Keratinocyte (primary cell): Measurements from ENCODE around the gene GARS1. TPM values are rescaled to one million over a fixed set of nuclear protein-coding genes. Genes with fewer than 3 reads are reported as not detected.

Experiments
- DNase-seq: peaks from one replicate; pipeline ENCODE4 v3.0.0-alpha.2; 2011; ENCODE audit warnings: low read depth, missing footprints, low spot score
- FAIRE-seq: peaks from 2 replicates; lab custom pipeline; 2011; peaks lifted over from hg19 to GRCh38; lab: Jason Lieb, UNC
- H2AFZ ChIP-seq: 2 replicates; pipeline ENCODE4 v1.6.0; 2012; ENCODE audit warnings: low read length, control low read depth, inconsistent platforms; ENCODE audit not compliant: control insufficient read depth
- H3K27ac ChIP-seq: 2 replicates; pipeline ENCODE4 v1.5.1; 2011; ENCODE audit warnings: low read length; ENCODE audit not compliant: control insufficient read depth, insufficient read depth
- H3K27me3 ChIP-seq: 3 replicates; pipeline ENCODE4 v1.6.0; 2011; ENCODE audit warnings: low read length; ENCODE audit not compliant: control insufficient read depth, insufficient read depth; ENCODE audit errors: extremely low read depth
- H3K36me3 ChIP-seq, 2 experiments: 2 replicates in 1 of 2; 3 replicates in 1 of 2; pipeline ENCODE4 v1.5.1; 2011; ENCODE audit warnings: low read length in 2 of 2, mild to moderate bottlenecking in 1 of 2; ENCODE audit not compliant: control insufficient read depth in 2 of 2, insufficient read depth in 2 of 2; ENCODE audit errors: extremely low read depth in 1 of 2
- H3K4me1 ChIP-seq: 3 replicates; pipeline ENCODE4 v1.5.1; 2011; ENCODE audit warnings: low read length; ENCODE audit not compliant: control insufficient read depth, insufficient read depth; ENCODE audit errors: extremely low read depth
- H3K4me2 ChIP-seq: 3 replicates; pipeline ENCODE4 v1.6.0; 2011; ENCODE audit warnings: low read depth, low read length; ENCODE audit not compliant: control insufficient read depth, insufficient read depth; ENCODE audit errors: extremely low read depth
- H3K4me3 ChIP-seq, 3 experiments: fragments of 200-600 bp in 1 of 3; sonication (generic) in 1 of 3; 2 replicates in 2 of 3; 3 replicates in 1 of 3; pipeline ENCODE4 v1.5.1; 2011 to 2016; ENCODE audit warnings: low read length in 3 of 3, mild to moderate bottlenecking in 3 of 3, control low read depth in 2 of 3, inconsistent platforms in 1 of 3, low read depth in 1 of 3, mixed read lengths in 1 of 3, mixed run types in 1 of 3, moderate library complexity in 1 of 3; ENCODE audit not compliant: control insufficient read depth in 2 of 3, insufficient read depth in 2 of 3; ENCODE audit errors: extremely low read depth in 1 of 3
- H3K79me2 ChIP-seq: 2 replicates; pipeline ENCODE4 v1.6.0; 2012; ENCODE audit warnings: low read length; ENCODE audit not compliant: control insufficient read depth, insufficient read depth
- H3K9ac ChIP-seq: 3 replicates; pipeline ENCODE4 v1.6.0; 2011; ENCODE audit warnings: low read length; ENCODE audit not compliant: control insufficient read depth, insufficient read depth; ENCODE audit errors: extremely low read depth
- H3K9me1 ChIP-seq: 3 replicates; pipeline ENCODE4 v1.6.0; 2011; ENCODE audit warnings: low read length; ENCODE audit not compliant: control insufficient read depth, insufficient read depth; ENCODE audit errors: extremely low read depth
- H3K9me3 ChIP-seq: 2 replicates; pipeline ENCODE4 v1.5.1; 2012; ENCODE audit warnings: low read depth, low read length; ENCODE audit not compliant: control insufficient read depth
- H4K20me1 ChIP-seq: 3 replicates; pipeline ENCODE4 v1.6.0; 2011; ENCODE audit warnings: low read length; ENCODE audit not compliant: control insufficient read depth, insufficient read depth; ENCODE audit errors: extremely low read depth
- EZH2 ChIP-seq: IDR thresholded peaks from one replicate; pipeline ENCODE4 v1.6.1; 2012; ENCODE audit warnings: inconsistent platforms, mild to moderate bottlenecking, low read length, moderate library complexity
- dilution Hi-C: fragments of 300-500 bp; cut with MboI; formaldehyde crosslinking; loops from one replicate; pipeline ENCODE4 v1.7.0; 2020; ENCODE audit warnings: low sequenced_read_pairs; ENCODE audit not compliant: extremely low pct_ligation_motif_present
- polyA plus RNA-seq, 5 experiments: library from polyadenylated mRNA; depleted of rRNA in 3 of 5; stranded (reverse) in 3 of 5; stranded (forward) in 1 of 5; unstranded in 1 of 5; fragments of >200 nt; gene quantifications; 1 replicate in 1 of 5; 2 replicates in 3 of 5; 3 replicates in 1 of 5; pipeline versions ENCODE4 v1.2.1 to v1.2.3, GENCODE V29; 2011 to 2012; ENCODE audit warnings: missing spikeins in 2 of 5, low read depth in 1 of 5, low replicate concordance in 1 of 5
- TF ChIP-seq, protein P1 (sequence below), 3 experiments: IDR thresholded peaks in 1 of 3; conservative IDR thresholded peaks in 1 of 3; optimal IDR thresholded peaks in 1 of 3; 2 replicates in 2 of 3; 3 replicates in 1 of 3; pipeline versions ENCODE3 to v1.5.1; 2011; ENCODE audit warnings: low read length in 3 of 3, mild to moderate bottlenecking in 3 of 3, moderate library complexity in 2 of 3, control low read depth in 1 of 3, inconsistent platforms in 1 of 3; ENCODE audit not compliant: insufficient read depth in 2 of 3; ENCODE audit errors: extremely low read depth in 1 of 3

The GARS1 gene
- polyA plus RNA-seq, 1 donor (not counting 4 experiments of a cell fraction or from before 2014, with no cell fraction given): 411 TPM

DNA sequence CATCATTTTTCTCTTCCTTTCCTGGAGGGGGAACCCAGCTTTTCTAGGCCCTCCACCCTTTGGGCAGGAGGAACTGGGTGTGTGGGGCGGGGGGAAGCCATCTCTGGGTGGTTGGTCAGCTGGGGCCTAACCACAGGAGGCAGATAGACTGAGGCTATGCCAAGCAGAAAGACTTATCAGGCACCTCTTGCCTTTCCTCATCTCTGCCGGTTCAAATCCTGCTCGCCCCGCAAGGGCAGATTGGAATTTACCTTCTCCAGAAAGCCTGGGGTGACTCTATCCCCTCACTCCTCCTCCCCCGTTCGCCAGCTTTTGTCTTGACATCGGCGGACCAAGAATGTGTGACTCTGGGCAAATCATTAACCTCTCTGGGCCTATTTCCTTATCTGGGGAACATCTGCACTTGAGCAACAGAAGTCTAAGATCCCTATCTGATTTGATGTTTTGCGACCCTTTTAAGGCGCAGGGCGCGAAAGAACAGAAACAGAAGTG, 584 bp upstream of the GARS1 start:
- TF ChIP-seq, protein P1, sequence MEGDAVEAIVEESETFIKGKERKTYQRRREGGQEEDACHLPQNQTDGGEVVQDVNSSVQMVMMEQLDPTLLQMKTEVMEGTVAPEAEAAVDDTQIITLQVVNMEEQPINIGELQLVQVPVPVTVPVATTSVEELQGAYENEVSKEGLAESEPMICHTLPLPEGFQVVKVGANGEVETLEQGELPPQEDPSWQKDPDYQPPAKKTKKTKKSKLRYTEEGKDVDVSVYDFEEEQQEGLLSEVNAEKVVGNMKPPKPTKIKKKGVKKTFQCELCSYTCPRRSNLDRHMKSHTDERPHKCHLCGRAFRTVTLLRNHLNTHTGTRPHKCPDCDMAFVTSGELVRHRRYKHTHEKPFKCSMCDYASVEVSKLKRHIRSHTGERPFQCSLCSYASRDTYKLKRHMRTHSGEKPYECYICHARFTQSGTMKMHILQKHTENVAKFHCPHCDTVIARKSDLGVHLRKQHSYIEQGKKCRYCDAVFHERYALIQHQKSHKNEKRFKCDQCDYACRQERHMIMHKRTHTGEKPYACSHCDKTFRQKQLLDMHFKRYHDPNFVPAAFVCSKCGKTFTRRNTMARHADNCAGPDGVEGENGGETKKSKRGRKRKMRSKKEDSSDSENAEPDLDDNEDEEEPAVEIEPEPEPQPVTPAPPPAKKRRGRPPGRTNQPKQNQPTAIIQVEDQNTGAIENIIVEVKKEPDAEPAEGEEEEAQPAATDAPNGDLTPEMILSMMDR (optimal IDR thresholded peaks at IDR 0.05 in 1 of 3, IDR thresholded peaks at IDR 0.05 in 1 of 3, conservative IDR thresholded peaks at IDR 0.05 in 1 of 3; ENCODE audit: extremely low read depth in 1 of 3, insufficient read depth in 2 of 3, low read length in 3 of 3): no peak
- TF ChIP-seq EZH2: no peak
- FAIRE-seq (no peak), DNase-seq (no peak)
- dilution Hi-C loops: no loop called here
- peaks cover 16% of the 10 kb centered on the region for H4K20me1 ChIP-seq
- peaks cover 16% of the 10 kb centered on the region for H3K4me1 ChIP-seq
- H3K36me3 ChIP-seq: peaks cover 2 to 16% of the 10 kb centered on the region in 2 experiments
- peak overlapping the region; percentile 97 for H3K4me2 ChIP-seq
- peak overlapping the region; percentile 86 to 96 (median 93) for H3K4me3 ChIP-seq
- H3K79me2 ChIP-seq: peaks cover 68% of the 10 kb centered on the region
- peak overlapping the region; percentile 93 for H3K9ac ChIP-seq
- H2AFZ ChIP-seq: peak overlapping the region; percentile 95
- peak overlapping the region; percentile 91 for H3K27ac ChIP-seq
- no peaks in the 10 kb centered on the region for H3K27me3 ChIP-seq
- H3K9me1 ChIP-seq: no peaks in the 10 kb centered on the region
- H3K9me3 ChIP-seq: no peaks in the 10 kb centered on the region

DNA sequence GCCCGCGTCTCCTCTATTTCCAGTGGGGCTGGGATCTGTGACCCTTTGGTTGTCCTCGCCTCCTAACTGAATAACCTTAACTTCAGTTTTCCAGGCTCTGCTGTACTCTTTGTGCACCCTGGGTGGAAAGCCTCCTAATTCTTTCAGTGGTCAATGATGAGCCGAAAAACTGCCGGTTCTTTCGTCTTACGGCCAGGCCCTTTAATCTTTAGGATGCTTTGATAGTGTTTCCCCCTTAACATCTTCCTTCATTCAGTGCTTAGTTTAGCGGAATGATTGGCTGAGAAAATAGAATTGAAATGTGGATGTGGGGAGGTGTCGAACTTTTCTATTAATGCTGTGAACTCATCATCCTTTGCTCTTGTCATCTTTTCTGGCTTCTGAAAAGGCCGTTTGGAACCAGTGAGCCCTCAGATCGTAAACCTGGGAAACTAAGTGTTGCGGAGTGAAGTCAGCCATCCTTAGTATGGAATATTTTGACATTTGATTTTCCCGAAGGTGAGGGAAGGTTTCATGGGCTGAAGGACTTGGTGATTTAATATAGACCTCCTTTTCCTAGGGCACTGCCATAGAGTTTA, 847 bp downstream of the GARS1 start:
- dilution Hi-C loops: no loop called here
- H3K27ac ChIP-seq: peak overlapping the region; percentile 91
- H3K4me3 ChIP-seq: peak overlapping the region; percentile 86 to 96 (median 93)
- H3K27me3 ChIP-seq: no peaks in the 10 kb centered on the region
- H3K9me3 ChIP-seq: no peaks in the 10 kb centered on the region
- H3K79me2 ChIP-seq: peaks cover 75% of the 10 kb centered on the region
- H3K4me2 ChIP-seq: peak overlapping the region; percentile 83
- no peak for DNase-seq
- H3K4me1 ChIP-seq: peaks cover 16% of the 10 kb centered on the region
- TF ChIP-seq, protein P1 (optimal IDR thresholded peaks at IDR 0.05 in 1 of 3, IDR thresholded peaks at IDR 0.05 in 1 of 3, conservative IDR thresholded peaks at IDR 0.05 in 1 of 3; ENCODE audit: extremely low read depth in 1 of 3, insufficient read depth in 2 of 3, low read length in 3 of 3): no peak
- no peak for TF ChIP-seq EZH2
- peak overlapping the region; percentile 93 for H3K9ac ChIP-seq
- H2AFZ ChIP-seq: no peak overlapping the region
- H3K36me3 ChIP-seq: peaks cover 4 to 27% of the 10 kb centered on the region in 2 experiments
- FAIRE-seq: no peak
- peaks cover 16% of the 10 kb centered on the region for H4K20me1 ChIP-seq
- no peaks in the 10 kb centered on the region for H3K9me1 ChIP-seq
